Erythroblast (primary cell): ENCODE measurements around the gene MEGF8.

Experiments used
- DNase-seq, 2 experiments: peaks; one replicate each; lab custom pipeline; 2025; lab: John Stamatoyannopoulos, UW
- GATA1 ChIP-seq: IDR thresholded peaks from 2 replicates; pipeline ENCODE4 v1.6.1; 2011; ENCODE audit warnings: low read depth, mild to moderate bottlenecking, control low read depth, low read length, moderate library complexity
- POLR2A ChIP-seq: IDR thresholded peaks from 2 replicates; pipeline ENCODE4 v1.6.1; 2011; ENCODE audit warnings: mild to moderate bottlenecking, low read length

MEGF8 gene

GRCh38 chr19:42343344-42344110 is 18.1 kb downstream of the MEGF8 start:
- DNase-seq: peak; percentile 18 to 25
- TF ChIP-seq GATA1: no peak
- TF ChIP-seq POLR2A: no peak

- TF ChIP-seq GATA1: no peak
- TF ChIP-seq POLR2A: no peak
- DNase-seq: no peak
These were observed 19.0 kb downstream of the MEGF8 start for GRCh38 chr19:42344336-42344893.

- TF ChIP-seq POLR2A (no peak), GATA1 (no peak)
- DNase-seq: peak in 1 of 2 experiments; percentile 33
These were observed 19.9 kb downstream of the MEGF8 start for GRCh38 chr19:42345191-42345812.

GRCh38 chr19:42348211-42348610 is 22.8 kb downstream of the MEGF8 start:
- no peak for TF ChIP-seq GATA1
- TF ChIP-seq POLR2A: no peak

GRCh38 chr19:42349378-42350107 is 24.1 kb downstream of the MEGF8 start:
- TF ChIP-seq GATA1: no peak
- no peak for TF ChIP-seq POLR2A
- DNase-seq: no peak

More at GRCh38 chr19:42348211-42348610, 22.8 kb downstream of the MEGF8 start:
- no peak for DNase-seq

- DNase-seq: no peak
These were observed 25.0 kb downstream of the MEGF8 start for GRCh38 chr19:42350417-42350816.

GRCh38 chr19:42351079-42351735 is 25.8 kb downstream of the MEGF8 start:
- DNase-seq: no peak
- TF ChIP-seq POLR2A (no peak), GATA1 (no peak)

More at GRCh38 chr19:42350417-42350816, 25.0 kb downstream of the MEGF8 start:
- TF ChIP-seq POLR2A: no peak
- no peak for TF ChIP-seq GATA1

- peak in 1 of 2 experiments; percentile 24 for DNase-seq
- TF ChIP-seq GATA1: no peak
- TF ChIP-seq POLR2A: no peak
These were observed 27.1 kb downstream of the MEGF8 start for GRCh38 chr19:42352301-42353259.

GRCh38 chr19:42353341-42354015 is 28.0 kb downstream of the MEGF8 start:
- TF ChIP-seq POLR2A: no peak
- no peak for TF ChIP-seq GATA1
- DNase-seq: no peak

GRCh38 chr19:42355896-42356295 is 30.5 kb downstream of the MEGF8 start:
- DNase-seq: no peak
- no peak for TF ChIP-seq GATA1
- no peak for TF ChIP-seq POLR2A

GRCh38 chr19:42356686-42357085 is 31.3 kb downstream of the MEGF8 start:
- no peak for TF ChIP-seq POLR2A
- no peak for TF ChIP-seq GATA1
- no peak for DNase-seq
